Vagina (tissue), 2 donors: ENCODE data around the gene KIF1B.

ENCODE experiments used
- POLR2A ChIP-seq, 2 donors: fragments of 450-650 bp; IDR thresholded peaks; one replicate each; pipeline ENCODE4 v1.6.1; 2017; ENCODE audit warnings: antibody characterized with exemption in 2 of 2, mild to moderate bottlenecking in 2 of 2, moderate library complexity in 2 of 2
- POLR2AphosphoS5 ChIP-seq, 2 donors: sonication (generic); formaldehyde crosslinking; IDR thresholded peaks; one replicate each; pipeline ENCODE4 v1.9.0; 2017; ENCODE audit warnings: antibody characterized with exemption in 2 of 2, mild to moderate bottlenecking in 2 of 2, low read depth in 1 of 2; ENCODE audit not compliant: insufficient read depth in 1 of 2
- TF ChIP-seq, protein P1 (sequence below), 3 experiments: fragments of 450-650 bp in 2 of 3; fragments of 200-600 bp in 1 of 3; sonication (generic) in 1 of 3; IDR thresholded peaks; one replicate each; pipeline ENCODE4 v1.5.1; 2017 to 2019; ENCODE audit warnings: antibody characterized with exemption in 3 of 3, mild to moderate bottlenecking in 2 of 3, moderate library complexity in 2 of 3

DNA sequence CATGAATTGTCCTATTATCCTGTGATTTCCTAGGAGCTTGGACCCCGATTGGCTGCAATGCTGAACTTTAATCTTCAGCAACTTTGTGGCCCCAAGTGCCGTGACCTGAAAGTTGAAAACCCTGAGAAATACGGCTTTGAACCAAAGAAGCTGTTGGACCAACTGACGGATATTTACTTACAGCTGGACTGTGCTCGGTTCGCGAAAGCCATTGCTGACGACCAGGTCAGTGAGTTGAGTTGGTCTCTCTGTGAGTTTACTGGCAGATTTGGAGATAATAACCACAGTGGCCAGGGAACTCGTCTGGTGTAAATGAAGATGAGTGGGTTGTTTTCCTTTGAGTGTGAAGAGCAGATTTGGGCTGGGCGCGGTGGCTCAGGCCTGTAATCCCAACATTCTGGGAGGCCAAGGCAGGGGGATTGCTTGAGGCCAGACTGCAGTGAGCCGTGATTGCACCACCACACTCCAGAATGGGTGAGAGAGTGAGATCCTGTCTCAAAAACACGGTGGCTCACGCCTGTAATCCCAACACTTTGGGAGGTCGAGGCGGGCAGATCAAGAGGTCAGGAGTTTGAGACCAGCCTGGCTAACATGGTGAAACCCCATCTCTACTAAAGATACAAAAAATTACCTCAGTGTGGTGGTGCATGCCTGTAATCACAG lies 39.1 kb upstream of the KIF1B start:
- TF ChIP-seq, protein P1, sequence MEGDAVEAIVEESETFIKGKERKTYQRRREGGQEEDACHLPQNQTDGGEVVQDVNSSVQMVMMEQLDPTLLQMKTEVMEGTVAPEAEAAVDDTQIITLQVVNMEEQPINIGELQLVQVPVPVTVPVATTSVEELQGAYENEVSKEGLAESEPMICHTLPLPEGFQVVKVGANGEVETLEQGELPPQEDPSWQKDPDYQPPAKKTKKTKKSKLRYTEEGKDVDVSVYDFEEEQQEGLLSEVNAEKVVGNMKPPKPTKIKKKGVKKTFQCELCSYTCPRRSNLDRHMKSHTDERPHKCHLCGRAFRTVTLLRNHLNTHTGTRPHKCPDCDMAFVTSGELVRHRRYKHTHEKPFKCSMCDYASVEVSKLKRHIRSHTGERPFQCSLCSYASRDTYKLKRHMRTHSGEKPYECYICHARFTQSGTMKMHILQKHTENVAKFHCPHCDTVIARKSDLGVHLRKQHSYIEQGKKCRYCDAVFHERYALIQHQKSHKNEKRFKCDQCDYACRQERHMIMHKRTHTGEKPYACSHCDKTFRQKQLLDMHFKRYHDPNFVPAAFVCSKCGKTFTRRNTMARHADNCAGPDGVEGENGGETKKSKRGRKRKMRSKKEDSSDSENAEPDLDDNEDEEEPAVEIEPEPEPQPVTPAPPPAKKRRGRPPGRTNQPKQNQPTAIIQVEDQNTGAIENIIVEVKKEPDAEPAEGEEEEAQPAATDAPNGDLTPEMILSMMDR (IDR thresholded peaks at IDR 0.05): no peak
- TF ChIP-seq POLR2A (IDR thresholded peaks at IDR 0.05) (no peak), POLR2AphosphoS5 (IDR thresholded peaks at IDR 0.05; ENCODE audit: insufficient read depth in 1 of 2, low read depth in 1 of 2) (no peak)
